Hepatocyte (in vitro differentiated cells): ENCODE measurements around the gene EEFSEC. TPM values are rescaled to one million over a fixed set of nuclear protein-coding genes. Genes with fewer than 3 reads are reported as not detected.

Experiments used
- DNase-seq: peaks from one replicate; pipeline ENCODE4 v3.0.0-alpha.2; 2016; ENCODE audit warnings: low spot score
- H2AFZ ChIP-seq: fragments of 200-600 bp; sonication (generic); 2 replicates; pipeline ENCODE4 v1.6.0; 2016; ENCODE audit warnings: antibody characterized with exemption, mild to moderate bottlenecking
- H3K27ac ChIP-seq: fragments of 200-600 bp; sonication (generic); 2 replicates; pipeline ENCODE4 v1.5.1; 2016; ENCODE audit warnings: mild to moderate bottlenecking
- H3K27me3 ChIP-seq: fragments of 200-600 bp; sonication (generic); 2 replicates; pipeline ENCODE4 v1.6.1; 2016
- H3K36me3 ChIP-seq: fragments of 200-600 bp; sonication (generic); replicated peaks from 2 replicates; pipeline ENCODE4 v1.5.1; 2016; ENCODE audit warnings: low read depth; ENCODE audit not compliant: insufficient read depth
- H3K4me1 ChIP-seq: fragments of 200-600 bp; sonication (generic); 2 replicates; pipeline ENCODE4 v1.5.1; 2016; ENCODE audit warnings: mild to moderate bottlenecking, moderate library complexity; ENCODE audit not compliant: insufficient read depth
- H3K4me2 ChIP-seq: fragments of 200-600 bp; sonication (generic); 2 replicates; pipeline ENCODE4 v1.6.0; 2016
- H3K4me3 ChIP-seq: fragments of 200-600 bp; sonication (generic); 2 replicates; pipeline ENCODE4 v1.5.1; 2016; ENCODE audit warnings: mild to moderate bottlenecking
- H3K79me2 ChIP-seq: fragments of 200-600 bp; sonication (generic); 2 replicates; pipeline ENCODE4 v1.6.0; 2017; ENCODE audit warnings: mild to moderate bottlenecking
- H3K9me2 ChIP-seq: fragments of 200-600 bp; sonication (generic); replicated peaks from 2 replicates; pipeline ENCODE4 v1.6.0; 2017; ENCODE audit warnings: mild to moderate bottlenecking; ENCODE audit not compliant: insufficient read depth
- H3K9me3 ChIP-seq: fragments of 200-600 bp; sonication (generic); 2 replicates; pipeline ENCODE4 v1.5.1; 2016; ENCODE audit warnings: low read depth, mild to moderate bottlenecking
- H4K20me1 ChIP-seq: fragments of 200-600 bp; sonication (generic); 2 replicates; pipeline ENCODE4 v1.6.0; 2016; ENCODE audit warnings: mild to moderate bottlenecking; ENCODE audit not compliant: insufficient read depth, poor library complexity, severe bottlenecking
- EZH2 ChIP-seq: fragments of 200-600 bp; sonication (generic); IDR thresholded peaks from 2 replicates; pipeline ENCODE4 v1.6.1; 2016; ENCODE audit warnings: antibody characterized with exemption, mild to moderate bottlenecking, borderline replicate concordance
- EZH2phosphoT487 ChIP-seq: fragments of 200-600 bp; sonication (generic); IDR thresholded peaks from one replicate; pipeline ENCODE4 v1.6.1; 2018; ENCODE audit warnings: antibody characterized with exemption, mild to moderate bottlenecking, low read depth, moderate library complexity; ENCODE audit not compliant: unreplicated experiment, severe bottlenecking
- WGBS: methylation state at CpG from one replicate; pipeline ENCODE4 v1.1.6; 2016; ENCODE audit warnings: low lambda C conversion rate; ENCODE audit errors: missing lambda C conversion rate; 5-methylcytosine and 5-hydroxymethylcytosine counted together
- polyA plus RNA-seq: library from polyadenylated mRNA; unstranded; fragments of >200 nt; fragmentation: Nextera tagmentation; extraction: Ambion mirVana; gene quantifications from 2 replicates; pipeline ENCODE4 v1.2.1, GENCODE V29; 2016
- total RNA-seq: library from RNA; depleted of rRNA; stranded (reverse); fragments of >200 nt; gene quantifications from 2 replicates; pipeline ENCODE4 v1.2.3, GENCODE V29; 2014
- TF ChIP-seq, protein P1 (sequence below): fragments of 200-600 bp; sonication (generic); IDR thresholded peaks from 2 replicates; pipeline ENCODE4 v1.5.1; 2016; ENCODE audit warnings: antibody characterized with exemption, mild to moderate bottlenecking; ENCODE audit not compliant: poor library complexity

Gene EEFSEC
- total and polyA plus RNA-seq, 2 experiments from 2014 or later = 9.8 to 17.5 TPM

DNA sequence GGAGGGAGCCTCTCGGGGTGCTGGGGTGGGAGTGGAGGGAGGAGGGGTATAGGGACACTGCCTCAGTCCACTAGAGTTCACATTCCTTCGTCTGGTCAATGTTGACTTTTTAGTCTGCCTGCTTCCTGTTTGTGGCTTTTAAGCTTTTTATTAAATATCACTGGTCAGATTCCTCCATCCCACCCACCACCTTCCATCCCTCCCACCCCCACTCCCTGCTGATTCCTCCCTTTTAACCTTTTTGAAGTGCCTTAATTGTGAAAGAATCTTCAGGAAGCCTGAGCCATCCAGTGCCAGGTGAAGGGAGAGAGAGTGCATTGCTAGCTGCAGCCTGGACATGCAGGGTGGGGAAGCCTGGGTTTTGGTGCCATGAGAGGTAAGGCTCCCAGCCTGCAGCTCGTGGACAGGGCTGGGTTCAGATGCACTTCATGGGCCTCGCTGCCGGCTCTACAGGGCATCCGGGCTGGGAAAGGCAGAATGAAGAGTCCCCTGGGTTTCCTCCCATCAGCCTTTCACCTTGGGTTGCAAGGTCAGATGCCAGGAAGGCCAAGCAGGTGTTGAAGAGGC, 207.5 kb downstream of the EEFSEC start:
- H3K27me3 ChIP-seq = no peaks in the 10 kb centered on the region
- H2AFZ ChIP-seq = no peak overlapping the region
- no peak overlapping the region for H3K27ac ChIP-seq
- no peak overlapping the region for H3K4me2 ChIP-seq
- H3K4me1 ChIP-seq = peaks cover 12% of the 10 kb centered on the region
- TF ChIP-seq EZH2phosphoT487 (no peak), EZH2 (no peak)
- TF ChIP-seq, protein P1, sequence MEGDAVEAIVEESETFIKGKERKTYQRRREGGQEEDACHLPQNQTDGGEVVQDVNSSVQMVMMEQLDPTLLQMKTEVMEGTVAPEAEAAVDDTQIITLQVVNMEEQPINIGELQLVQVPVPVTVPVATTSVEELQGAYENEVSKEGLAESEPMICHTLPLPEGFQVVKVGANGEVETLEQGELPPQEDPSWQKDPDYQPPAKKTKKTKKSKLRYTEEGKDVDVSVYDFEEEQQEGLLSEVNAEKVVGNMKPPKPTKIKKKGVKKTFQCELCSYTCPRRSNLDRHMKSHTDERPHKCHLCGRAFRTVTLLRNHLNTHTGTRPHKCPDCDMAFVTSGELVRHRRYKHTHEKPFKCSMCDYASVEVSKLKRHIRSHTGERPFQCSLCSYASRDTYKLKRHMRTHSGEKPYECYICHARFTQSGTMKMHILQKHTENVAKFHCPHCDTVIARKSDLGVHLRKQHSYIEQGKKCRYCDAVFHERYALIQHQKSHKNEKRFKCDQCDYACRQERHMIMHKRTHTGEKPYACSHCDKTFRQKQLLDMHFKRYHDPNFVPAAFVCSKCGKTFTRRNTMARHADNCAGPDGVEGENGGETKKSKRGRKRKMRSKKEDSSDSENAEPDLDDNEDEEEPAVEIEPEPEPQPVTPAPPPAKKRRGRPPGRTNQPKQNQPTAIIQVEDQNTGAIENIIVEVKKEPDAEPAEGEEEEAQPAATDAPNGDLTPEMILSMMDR = no peak
- H3K9me3 ChIP-seq = no peaks in the 10 kb centered on the region
- H3K36me3 ChIP-seq = no peaks in the 10 kb centered on the region
- no peak overlapping the region for H3K4me3 ChIP-seq
- H3K79me2 ChIP-seq = no peaks in the 10 kb centered on the region
- no peaks in the 10 kb centered on the region for H4K20me1 ChIP-seq
- H3K9me2 ChIP-seq = no peaks in the 10 kb centered on the region
- WGBS = 74% methylated on average over 4 of the region's 6 CpGs
- DNase-seq = no peak

DNA sequence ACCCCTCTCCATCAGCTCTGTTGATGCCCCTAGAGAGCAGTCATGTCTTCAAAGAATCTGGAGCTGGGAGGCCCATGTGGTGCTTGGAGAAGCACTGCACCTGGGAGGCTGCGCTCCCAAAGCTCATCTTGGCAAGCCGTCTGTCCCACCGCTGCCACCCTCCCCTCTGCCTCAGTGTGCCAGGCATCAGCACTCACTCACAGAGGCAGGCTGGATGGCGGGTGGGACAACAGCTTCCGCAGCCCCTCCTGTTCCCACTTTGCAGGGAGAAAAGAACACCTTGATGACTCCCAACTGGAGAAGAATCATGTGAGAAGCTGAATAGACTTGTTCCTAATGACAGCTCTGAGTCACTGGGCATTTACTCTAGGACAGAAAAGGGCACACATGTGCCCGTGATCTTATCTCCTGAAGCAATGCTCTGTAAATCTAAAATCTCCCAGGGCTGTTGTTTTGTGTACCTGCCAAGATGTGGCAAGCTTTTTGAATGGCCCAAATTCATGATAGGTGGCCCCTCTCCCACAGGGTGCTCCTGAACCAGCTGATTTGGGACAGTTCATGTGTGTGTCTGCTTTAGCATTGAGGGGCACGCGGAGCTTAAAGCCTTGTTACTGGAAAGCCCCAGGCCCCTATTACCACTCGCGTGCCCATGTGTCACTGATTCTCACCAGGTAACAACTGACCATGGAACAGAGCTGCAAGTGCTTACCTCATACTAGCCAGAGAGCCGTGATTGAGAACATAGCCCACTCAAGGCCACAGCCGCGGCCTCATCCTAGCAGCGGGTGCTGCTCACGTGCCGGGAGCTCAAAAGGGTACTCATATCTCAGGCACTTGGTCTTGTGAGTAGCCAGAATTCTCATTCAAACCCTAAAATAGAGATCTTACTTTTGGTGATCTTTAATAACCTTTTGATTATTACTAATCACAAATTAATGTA, 209.0 kb downstream of the EEFSEC start:
- H3K4me1 ChIP-seq = peaks cover 12% of the 10 kb centered on the region
- 96% methylated on average over 16 of the region's 16 CpGs for WGBS
- no peak for DNase-seq
- H3K9me3 ChIP-seq = no peaks in the 10 kb centered on the region
- H3K27ac ChIP-seq = no peak overlapping the region
- no peak overlapping the region for H2AFZ ChIP-seq
- no peak overlapping the region for H3K4me3 ChIP-seq
- H3K4me2 ChIP-seq = no peak overlapping the region
- no peaks in the 10 kb centered on the region for H3K9me2 ChIP-seq
- H3K36me3 ChIP-seq = no peaks in the 10 kb centered on the region
- TF ChIP-seq EZH2phosphoT487 = no peak
- no peak for TF ChIP-seq EZH2
- TF ChIP-seq, protein P1 = no peak
- no peaks in the 10 kb centered on the region for H3K79me2 ChIP-seq
- no peaks in the 10 kb centered on the region for H4K20me1 ChIP-seq
- H3K27me3 ChIP-seq = no peaks in the 10 kb centered on the region

GRCh38 chr3:128364291-128364690, 211.0 kb downstream of the EEFSEC start:
- no peak overlapping the region for H3K4me3 ChIP-seq
- DNase-seq = no peak
- H3K9me2 ChIP-seq = no peaks in the 10 kb centered on the region
- no peak overlapping the region for H3K27ac ChIP-seq
- TF ChIP-seq EZH2 (no peak), EZH2phosphoT487 (no peak)
- TF ChIP-seq, protein P1 = no peak
- H3K27me3 ChIP-seq = no peaks in the 10 kb centered on the region
- H3K4me1 ChIP-seq = peaks cover 12% of the 10 kb centered on the region
- H3K79me2 ChIP-seq = no peaks in the 10 kb centered on the region
- H4K20me1 ChIP-seq = no peaks in the 10 kb centered on the region
- no peak overlapping the region for H3K4me2 ChIP-seq
- WGBS = 91% methylated on average over 5 of the region's 6 CpGs
- no peaks in the 10 kb centered on the region for H3K36me3 ChIP-seq
- no peaks in the 10 kb centered on the region for H3K9me3 ChIP-seq
- no peak overlapping the region for H2AFZ ChIP-seq
